NCI-H1048 (cell line): ENCODE results near the gene MGARP.

Experiments used
- DNase-seq: peaks from one replicate; lab custom pipeline; 2025; lab: John Stamatoyannopoulos, UW

MGARP gene

DNA sequence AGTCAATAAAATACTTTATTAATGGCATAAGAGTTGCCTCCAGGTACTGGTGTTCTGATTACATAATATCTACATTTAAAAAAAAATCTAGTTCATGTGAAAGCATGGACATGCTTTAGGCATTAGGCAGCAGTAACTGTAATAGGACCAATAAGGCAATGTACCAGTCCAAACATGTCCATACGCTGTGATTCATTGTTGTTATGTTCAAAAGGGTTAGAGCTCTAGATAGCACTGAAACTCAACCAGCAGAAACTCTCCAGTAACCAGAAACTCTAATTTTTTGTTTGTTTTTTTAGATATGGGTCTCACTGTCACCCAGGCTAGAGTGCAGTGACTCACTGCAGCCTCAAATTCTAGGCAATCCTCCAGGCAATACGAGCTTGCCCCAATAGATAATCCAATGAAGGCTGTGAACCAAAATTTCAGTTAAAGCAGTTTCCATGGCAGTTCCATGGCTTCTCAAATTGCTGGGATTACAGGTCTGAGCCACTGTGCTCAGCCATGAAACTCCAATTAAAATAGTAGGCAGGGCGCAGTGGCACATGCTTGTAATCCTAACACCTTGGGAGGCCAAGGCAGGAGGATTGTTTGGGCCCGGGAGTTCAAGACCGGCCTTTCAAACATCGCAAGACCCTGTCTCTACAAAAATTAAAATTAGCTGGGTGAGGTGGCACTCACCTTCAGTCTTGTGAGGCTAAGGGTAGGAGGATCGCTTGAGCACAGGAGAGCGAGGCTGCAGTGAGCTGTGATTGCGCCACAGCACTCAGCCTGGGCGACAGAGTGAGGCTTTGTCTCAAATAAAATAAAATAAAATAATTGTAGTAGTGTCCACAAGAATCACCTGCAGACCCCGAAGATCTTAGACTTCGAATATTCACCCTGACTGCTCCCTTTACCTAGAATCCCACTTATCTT, 36.3 kb downstream of the MGARP start:
- no peak for DNase-seq

DNA sequence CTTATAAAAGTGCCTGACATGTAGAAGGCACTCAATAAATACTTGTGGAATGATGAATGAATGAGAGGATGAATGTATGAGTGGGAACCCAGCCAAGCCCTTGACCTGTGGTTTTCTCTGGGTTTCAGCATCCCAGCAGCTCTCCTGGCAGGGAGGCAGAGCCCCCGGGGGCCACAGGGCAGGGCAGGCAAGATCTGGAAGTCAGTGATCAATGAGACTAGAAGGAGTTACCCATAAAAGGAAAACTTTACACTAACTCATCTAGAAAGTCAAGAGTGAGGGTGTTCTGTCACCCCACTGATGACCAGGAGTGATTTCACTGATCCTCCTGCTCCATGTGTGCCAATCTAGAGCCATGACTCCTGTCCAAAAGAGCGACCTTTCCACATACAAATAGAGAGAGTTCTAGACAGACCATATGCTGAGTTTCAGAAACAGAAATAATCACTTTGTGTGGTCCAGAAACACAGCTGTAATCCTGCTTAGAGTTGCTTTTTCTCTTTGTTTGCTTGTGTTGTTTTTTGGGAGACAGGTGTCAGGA, 37.4 kb downstream of the MGARP start:
- no peak for DNase-seq

DNA sequence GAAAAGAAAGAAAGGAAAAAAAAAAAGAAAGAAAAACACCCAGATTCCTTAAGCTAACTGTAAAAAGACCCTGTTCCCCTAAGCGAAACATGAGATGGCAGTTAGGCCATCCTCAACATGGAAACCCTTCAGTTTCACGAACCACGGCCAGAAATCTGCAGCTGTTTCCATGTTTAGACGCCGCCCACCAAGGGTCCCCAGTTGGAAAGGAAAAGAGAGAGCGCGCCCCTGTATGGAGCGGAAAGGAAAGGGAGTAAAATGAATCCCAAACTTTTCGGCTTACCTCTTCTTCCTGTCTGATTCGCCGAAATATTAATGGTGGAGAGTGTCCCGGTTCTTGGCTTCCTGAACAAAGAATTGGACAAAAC, 38.3 kb downstream of the MGARP start:
- no peak for DNase-seq

DNA sequence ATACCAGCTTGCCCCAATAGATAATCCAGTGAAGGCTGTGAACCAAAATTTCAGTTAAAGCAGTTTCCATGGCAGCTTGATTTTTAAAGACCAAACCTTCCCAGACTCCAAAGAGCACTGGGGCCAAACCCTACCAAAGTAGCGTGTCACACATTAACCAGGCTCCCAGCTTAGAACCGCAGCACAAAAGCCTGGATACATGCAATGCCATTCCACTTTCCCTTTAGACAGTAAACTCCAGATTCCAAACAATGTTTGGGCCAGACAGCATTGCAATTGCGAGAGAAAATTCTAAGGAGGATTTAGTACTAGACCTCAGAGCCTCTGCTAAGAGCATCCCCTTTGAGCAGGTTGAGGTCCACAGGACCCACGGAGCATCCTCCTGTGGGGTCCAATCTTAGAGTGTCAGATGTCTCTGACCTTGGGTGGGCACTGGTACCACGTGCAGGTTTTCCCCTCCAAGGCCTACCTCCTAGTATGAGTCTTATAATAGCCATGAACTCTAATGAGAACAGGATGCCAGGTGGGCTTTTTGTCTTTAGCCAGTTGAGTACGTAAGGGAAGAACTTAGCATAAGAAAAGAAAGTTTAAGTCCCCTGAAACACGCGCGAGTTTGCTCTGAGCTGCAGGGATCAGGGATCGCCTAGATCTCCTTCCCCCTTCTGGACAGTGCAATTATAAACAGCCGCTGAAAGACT, 38.8 kb downstream of the MGARP start:
- no peak for DNase-seq

DNA sequence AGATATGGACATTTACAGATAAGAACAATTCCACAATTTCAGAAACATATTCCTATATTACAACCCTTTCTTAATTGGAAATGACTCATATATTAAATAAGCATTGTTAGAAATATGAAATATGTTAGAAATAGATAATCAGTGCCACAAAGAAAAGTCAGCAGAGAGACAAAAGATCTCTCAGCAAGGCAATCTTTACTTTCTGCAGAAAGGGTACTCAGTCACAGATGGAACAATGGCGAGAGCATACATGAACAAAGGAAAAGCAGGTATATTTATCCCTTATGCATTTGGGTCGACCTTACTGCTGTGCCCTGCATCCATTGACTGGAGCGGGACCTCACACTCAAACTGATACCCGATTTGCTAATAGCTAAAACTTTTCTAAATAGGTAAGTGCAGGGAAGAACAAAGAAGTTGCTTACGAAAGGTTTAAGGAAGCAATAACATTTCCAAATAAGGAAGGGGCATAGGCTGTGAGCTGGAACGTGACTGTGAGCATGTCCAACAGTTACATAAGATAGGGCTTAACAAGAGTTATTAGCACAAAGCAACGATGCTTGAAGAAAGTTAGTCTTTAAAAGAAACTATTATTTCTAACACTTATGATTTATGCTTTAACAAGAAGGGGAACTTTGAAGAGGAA, 40.8 kb downstream of the MGARP start:
- no peak for DNase-seq

DNA sequence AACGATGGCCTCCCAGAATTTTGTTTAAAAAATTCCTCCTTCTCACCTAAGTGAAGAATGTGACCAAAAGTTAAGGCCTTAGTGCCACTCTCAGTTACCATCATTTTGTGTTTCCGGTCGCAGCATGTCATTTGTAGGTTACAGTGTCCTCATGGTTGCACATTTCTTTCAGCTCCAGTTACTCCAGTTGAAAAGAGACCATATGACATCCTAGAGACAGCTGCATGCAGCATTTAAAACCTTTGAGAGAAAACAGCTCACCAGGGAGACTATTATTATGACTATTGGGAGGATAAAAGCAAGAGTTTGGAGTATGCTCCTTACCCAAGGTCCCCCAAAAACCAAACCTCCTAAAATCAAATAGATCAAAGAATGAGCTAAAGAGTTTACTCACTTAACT, 45.8 kb downstream of the MGARP start:
- DNase-seq: no peak

DNA sequence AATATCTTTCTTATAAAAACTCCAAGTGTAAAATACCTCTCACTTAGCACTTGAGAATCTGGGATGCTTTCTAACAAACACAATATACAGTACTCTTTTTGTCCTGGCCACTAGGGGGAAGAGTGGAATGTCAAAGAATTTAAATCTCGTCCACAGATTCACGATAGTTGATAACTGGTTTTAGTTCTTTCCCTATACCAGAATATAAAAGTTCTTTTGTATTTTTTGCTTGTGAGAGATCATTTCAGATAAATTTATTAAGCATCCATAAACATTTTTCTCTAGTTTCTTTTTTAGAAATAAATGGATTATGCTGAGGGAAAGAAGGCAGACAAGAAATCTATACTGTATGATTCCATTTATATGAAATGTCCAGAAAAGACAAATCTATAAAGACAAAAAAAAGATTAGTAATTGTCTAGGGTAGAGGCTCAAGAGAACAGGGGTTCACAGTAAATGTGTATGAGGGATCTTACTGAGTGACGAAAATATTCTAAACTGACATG, 50.4 kb downstream of the MGARP start:
- no peak for DNase-seq

DNA sequence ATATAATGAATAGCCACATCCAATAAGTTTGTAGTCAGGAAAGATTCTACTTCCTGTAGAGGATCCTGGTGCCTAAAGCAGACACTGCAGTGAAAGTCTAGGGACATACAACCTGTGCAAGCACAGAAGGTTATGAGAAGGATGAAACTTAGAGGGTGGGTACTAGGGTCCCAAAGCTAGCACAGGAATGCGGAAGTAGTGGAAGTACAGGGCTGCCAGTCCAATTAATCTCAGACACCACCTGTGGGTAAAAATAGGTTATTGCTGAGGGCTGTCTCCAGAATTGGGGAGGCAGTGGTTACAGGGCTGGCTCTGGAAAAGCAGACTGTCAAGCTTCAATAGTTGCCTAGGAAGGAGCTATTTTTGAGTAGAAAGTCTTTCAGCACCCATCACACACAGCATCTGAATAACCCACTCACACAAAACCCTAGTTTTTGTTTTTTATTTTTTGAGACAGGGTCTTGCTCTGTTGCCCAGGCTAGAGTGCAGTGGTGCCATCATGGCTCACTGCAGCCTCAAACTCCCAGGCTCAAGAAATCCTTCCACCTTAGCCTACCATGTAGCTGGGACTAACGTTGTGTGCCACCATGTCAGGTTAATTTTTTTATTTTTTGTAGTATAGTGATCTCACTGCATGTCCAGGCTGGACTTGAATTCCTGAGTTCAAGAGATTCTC, 52.2 kb downstream of the MGARP start:
- no peak for DNase-seq

DNA sequence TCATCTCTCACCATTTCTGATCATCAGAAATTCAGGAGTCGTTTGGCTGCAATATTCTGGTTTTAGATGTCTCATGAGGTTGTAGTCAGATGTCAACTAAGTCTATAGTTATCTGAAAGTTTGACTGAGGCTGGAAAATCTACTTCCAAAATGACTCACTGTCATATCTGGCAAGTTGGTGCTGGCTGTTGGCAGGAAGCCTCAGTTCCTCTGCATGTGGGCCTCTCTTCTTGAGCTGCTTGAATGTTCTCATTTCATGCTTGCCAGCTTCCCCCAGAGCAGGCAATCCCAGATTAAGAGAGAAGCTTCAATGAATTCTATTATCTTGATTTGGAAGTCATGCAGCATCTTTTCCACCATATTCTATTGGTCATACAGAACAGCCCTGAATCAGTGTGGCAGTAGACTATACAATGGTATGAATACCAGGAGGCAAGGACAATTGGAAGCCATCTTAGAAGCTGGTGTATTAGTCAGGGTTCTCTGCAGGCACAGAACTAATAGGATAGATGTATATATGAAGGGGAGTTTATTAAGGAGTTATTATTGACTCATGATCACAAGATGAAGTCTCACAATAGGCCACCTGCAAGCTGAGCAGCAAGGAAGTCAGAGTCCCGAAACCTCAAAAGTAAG, 56.2 kb downstream of the MGARP start:
- no peak for DNase-seq

DNA sequence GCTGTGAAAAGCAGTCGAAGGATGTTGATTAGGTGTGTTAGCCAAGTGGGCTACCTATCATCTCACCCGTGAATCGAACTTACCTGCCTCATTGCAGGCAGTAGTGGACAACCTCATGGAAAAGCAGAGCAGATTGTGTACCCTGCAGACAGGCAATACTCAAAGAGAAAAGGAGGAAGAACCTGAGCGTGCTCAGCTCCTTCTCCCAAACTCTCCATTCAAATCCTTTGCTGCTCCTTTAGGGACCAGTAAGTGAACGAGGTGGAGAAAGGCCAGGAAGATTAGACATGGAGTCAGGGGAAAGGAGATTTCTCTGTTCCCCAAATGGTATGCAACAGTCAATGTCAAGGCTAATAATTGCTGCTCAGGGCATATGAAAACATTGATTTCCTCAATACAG, 57.8 kb downstream of the MGARP start:
- no peak for DNase-seq

DNA sequence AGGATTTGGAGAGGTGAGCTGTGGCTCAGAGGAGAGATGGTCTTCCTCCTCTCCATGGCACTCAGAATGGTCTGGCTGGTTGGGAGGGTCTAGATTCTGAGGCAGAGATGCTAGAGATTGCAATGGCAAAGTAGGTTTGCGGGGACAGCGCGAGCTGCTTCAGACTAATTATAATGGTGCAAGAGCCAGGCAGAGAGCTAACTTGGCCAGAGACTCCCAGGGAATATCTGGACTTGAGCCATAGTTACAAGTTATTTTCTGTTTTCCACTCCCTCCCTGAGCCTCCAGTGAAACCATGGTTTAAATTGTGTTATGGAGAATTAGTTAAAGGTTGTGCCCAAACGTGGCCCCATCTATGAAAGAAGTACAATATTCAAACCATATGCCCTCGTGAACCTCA, 58.3 kb downstream of the MGARP start:
- DNase-seq: no peak

DNA sequence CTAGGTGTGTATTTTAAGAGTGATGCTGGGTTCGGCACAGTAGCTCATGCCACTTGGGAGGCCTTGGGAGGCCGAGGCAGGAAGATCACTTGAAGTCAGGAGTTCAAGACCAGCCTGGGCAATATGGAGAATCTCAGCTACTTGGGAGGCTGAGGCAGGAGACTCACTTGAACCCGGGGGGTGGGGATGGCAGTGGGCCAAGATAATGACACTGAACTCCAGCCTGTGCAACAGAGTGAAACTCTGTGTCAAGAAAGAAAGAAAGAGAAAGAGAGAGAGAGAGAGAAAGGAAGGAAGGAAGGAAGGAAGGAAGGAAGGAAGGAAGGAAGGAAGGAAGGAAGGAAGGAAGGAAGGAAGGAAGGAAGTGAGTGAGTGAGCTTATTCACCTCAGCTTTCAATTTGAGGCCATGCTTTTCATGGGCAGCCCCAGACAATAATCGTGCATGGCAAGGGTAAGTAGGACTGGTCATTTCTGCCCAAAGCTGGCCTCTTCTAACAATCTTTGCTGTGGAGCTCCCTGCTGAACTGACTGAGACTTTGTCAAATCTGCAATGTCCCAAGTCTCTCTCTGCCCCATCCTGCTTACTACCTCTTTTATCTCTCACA, 60.5 kb downstream of the MGARP start:
- DNase-seq: no peak
